Testis (tissue), 3 donors: ENCODE data around the gene TNFSF11. TPM values are rescaled to one million over a fixed set of nuclear protein-coding genes. Genes with fewer than 3 reads are reported as not detected.
"Not testable (repeated sequence)": the region's sequence is repeated elsewhere in the genome, so short reads cannot be mapped to it uniquely, and the experiment has no call there.

Experiments used
- DNase-seq: peaks from one replicate; pipeline ENCODE4 v3.0.0-alpha.2; 2019
- H3K27ac ChIP-seq, 2 donors: fragments of 200-600 bp; sonication (generic); one replicate each; pipeline ENCODE4 v1.5.1; 2019
- H3K27me3 ChIP-seq: fragments of 200-600 bp; sonication (generic); one replicate; pipeline ENCODE4 v1.5.1; 2019
- H3K36me3 ChIP-seq: fragments of 200-600 bp; sonication (generic); one replicate; pipeline ENCODE4 v1.5.1; 2017; ENCODE audit warnings: low read depth; ENCODE audit errors: missing control alignments
- H3K4me1 ChIP-seq: fragments of 200-600 bp; sonication (generic); one replicate; pipeline ENCODE4 v1.5.1; 2019
- H3K4me3 ChIP-seq, 2 donors: fragments of 200-600 bp; sonication (generic); one replicate each; pipeline ENCODE4 v1.5.1; 2017 to 2019
- H3K9me3 ChIP-seq: fragments of 200-600 bp; sonication (generic); one replicate; pipeline ENCODE4 v1.5.1; 2017
- CTCF ChIP-seq, 3 experiments: fragments of 450-650 bp in 2 of 3; fragments of 200-600 bp in 1 of 3; sonication (generic) in 1 of 3; IDR thresholded peaks; one replicate each; pipeline ENCODE4 v1.5.1; 2016 to 2019; ENCODE audit warnings: antibody characterized with exemption in 3 of 3, mild to moderate bottlenecking in 2 of 3, moderate library complexity in 1 of 3
- POLR2A ChIP-seq: fragments of 450-650 bp; IDR thresholded peaks from one replicate; pipeline ENCODE4 v1.6.1; 2017; ENCODE audit warnings: antibody characterized with exemption, mild to moderate bottlenecking, moderate library complexity
- WGBS, 2 donors: methylation state at CpG; one replicate each; pipeline ENCODE4 v1.1.5; 2018; 5-methylcytosine and 5-hydroxymethylcytosine counted together
- intact Hi-C: fragments of 100-400 bp; cut with DNase I; formaldehyde crosslinking; loops from one replicate; pipeline ENCODE4 v1.15.1; 2023; ENCODE audit warnings: low total_unique reads
- polyA plus RNA-seq: library from polyadenylated mRNA; stranded (reverse); fragments of 350-450 nt; fragmentation: Illumina TruSeq; extraction: RNeasy Lipid Tissue Mini Kit (QIAGEN cat#74804); gene quantifications from one replicate; pipeline ENCODE4 v1.2.3, GENCODE V29; 2014; ENCODE audit warnings: low read depth, low replicate concordance; ENCODE audit not compliant: insufficient read depth
- total RNA-seq, 2 donors: library from RNA; depleted of rRNA; stranded (reverse); fragments of >200 nt; gene quantifications; one replicate each; pipeline ENCODE4 v1.2.3, GENCODE V29; 2016

Gene TNFSF11
- total and polyA plus RNA-seq, 3 donors from 2014 or later, result 0.93 to 2.0 (median 1.8) TPM

- intact Hi-C loops, result no loop called here
- H3K36me3 ChIP-seq, result no peaks in the 10 kb centered on the region
- no peaks in the 10 kb centered on the region for H3K27me3 ChIP-seq
- no peak for DNase-seq
- no peaks in the 10 kb centered on the region for H3K4me1 ChIP-seq
- no peaks in the 10 kb centered on the region for H3K9me3 ChIP-seq
- H3K27ac ChIP-seq, result no peak overlapping the region
- TF ChIP-seq POLR2A (no peak), CTCF (IDR thresholded peaks at IDR 0.05) (no peak)
- peak overlapping the region in 1 of 2 donors; percentile 24 for H3K4me3 ChIP-seq
These were observed 14.9 kb upstream of the TNFSF11 start for GRCh38 chr13:42559057-42559456.

GRCh38 chr13:42559573-42560218 lies 14.3 kb upstream of the TNFSF11 start:
- H3K9me3 ChIP-seq, DNase-seq, H3K4me1 ChIP-seq, intact Hi-C loops, H3K27me3 ChIP-seq, H3K36me3 ChIP-seq, H3K27ac ChIP-seq: not testable (repeated sequence)
- peak overlapping the region; percentile 24 to 54 for H3K4me3 ChIP-seq
- WGBS, 2 donors, result 60 to 70% methylated on average over 15 to 30 of the region's 36 CpGs

GRCh38 chr13:42560320-42560719 lies 13.6 kb upstream of the TNFSF11 start:
- H3K4me1 ChIP-seq, H3K27me3 ChIP-seq, H3K27ac ChIP-seq, H3K36me3 ChIP-seq, H3K9me3 ChIP-seq, H3K4me3 ChIP-seq, intact Hi-C loops: not testable (repeated sequence)
- peak; percentile 52 for DNase-seq
- 72 to 88% methylated on average over 6 of the region's 6 CpGs for WGBS, 2 donors

GRCh38 chr13:42561752-42562467 lies 12.0 kb upstream of the TNFSF11 start:
- WGBS, 2 donors, result 61 to 63% methylated on average over 3 of the region's 3 CpGs
- Histone ChIP-seq H3K4me3 (no peak overlapping the region), H3K27me3 (no peaks in the 10 kb centered on the region), H3K27ac (no peak overlapping the region), H3K36me3 (no peaks in the 10 kb centered on the region), H3K9me3 (no peaks in the 10 kb centered on the region), H3K4me1 (no peaks in the 10 kb centered on the region)
- intact Hi-C loops, result no loop called here
- DNase-seq, result no peak
- TF ChIP-seq POLR2A, result no peak
- TF ChIP-seq CTCF (IDR thresholded peaks at IDR 0.05), result no peak

GRCh38 chr13:42567906-42568305 lies 6.0 kb upstream of the TNFSF11 start:
- Histone ChIP-seq H3K36me3 (no peaks in the 10 kb centered on the region), H3K27me3 (no peaks in the 10 kb centered on the region), H3K9me3 (no peaks in the 10 kb centered on the region), H3K4me1 (no peaks in the 10 kb centered on the region), H3K27ac (no peak overlapping the region), H3K4me3 (no peak overlapping the region)
- TF ChIP-seq POLR2A (no peak), CTCF (IDR thresholded peaks at IDR 0.05) (no peak)
- intact Hi-C loops, result no loop called here
- DNase-seq, result no peak
- WGBS, 2 donors, result 50 to 76% methylated on average over 2 of the region's 2 CpGs
